ENCODE measurements around the gene SHANK2.
"Not testable (repeated sequence)": the region's sequence is repeated elsewhere in the genome, so short reads cannot be mapped to it uniquely, and the experiment has no call there.

The SHANK2 gene

GRCh38 chr11:71236836-71237475, 15.4 kb downstream of the SHANK2 start:
- Histone ChIP-seq H2AFZ (ENCODE audit: low read length) (no peak overlapping the region), H3K4me1 (ENCODE audit: insufficient read depth, low read length, poor library complexity, severe bottlenecking) (no peaks in the 10 kb centered on the region), H3K79me2 (ENCODE audit: insufficient read depth, low read length) (no peaks in the 10 kb centered on the region), H3K9me3 (ENCODE audit: insufficient read depth, low read depth, low read length) (peaks cover 14% of the 10 kb centered on the region; the same call in 1 of the 2 replicates), H3K9me2 (replicated peaks; ENCODE audit: low read depth, low read length) (no peaks in the 10 kb centered on the region), H3K4me2 (ENCODE audit: low read depth, low read length, poor library complexity, severe bottlenecking) (no peak overlapping the region), H3K36me3 (ENCODE audit: insufficient read depth, low read length) (no peaks in the 10 kb centered on the region), H3K4me3 (ENCODE audit: low read length, poor library complexity, severe bottlenecking) (no peak overlapping the region), H3K27me3 (ENCODE audit: insufficient read depth, low read length, poor library complexity, severe bottlenecking) (no peaks in the 10 kb centered on the region), H4K20me1 (ENCODE audit: insufficient read depth, low read length, poor library complexity, severe bottlenecking) (no peaks in the 10 kb centered on the region), H3K9ac (ENCODE audit: low read depth, low read length, poor library complexity, severe bottlenecking) (no peak overlapping the region), H3F3A (ENCODE audit: low read depth) (no peaks in the 10 kb centered on the region)
- no peak for TF ChIP-seq EZH2phosphoT487 (IDR thresholded peaks at IDR 0.05; ENCODE audit: borderline replicate concordance)
- TF ChIP-seq, protein P1, sequence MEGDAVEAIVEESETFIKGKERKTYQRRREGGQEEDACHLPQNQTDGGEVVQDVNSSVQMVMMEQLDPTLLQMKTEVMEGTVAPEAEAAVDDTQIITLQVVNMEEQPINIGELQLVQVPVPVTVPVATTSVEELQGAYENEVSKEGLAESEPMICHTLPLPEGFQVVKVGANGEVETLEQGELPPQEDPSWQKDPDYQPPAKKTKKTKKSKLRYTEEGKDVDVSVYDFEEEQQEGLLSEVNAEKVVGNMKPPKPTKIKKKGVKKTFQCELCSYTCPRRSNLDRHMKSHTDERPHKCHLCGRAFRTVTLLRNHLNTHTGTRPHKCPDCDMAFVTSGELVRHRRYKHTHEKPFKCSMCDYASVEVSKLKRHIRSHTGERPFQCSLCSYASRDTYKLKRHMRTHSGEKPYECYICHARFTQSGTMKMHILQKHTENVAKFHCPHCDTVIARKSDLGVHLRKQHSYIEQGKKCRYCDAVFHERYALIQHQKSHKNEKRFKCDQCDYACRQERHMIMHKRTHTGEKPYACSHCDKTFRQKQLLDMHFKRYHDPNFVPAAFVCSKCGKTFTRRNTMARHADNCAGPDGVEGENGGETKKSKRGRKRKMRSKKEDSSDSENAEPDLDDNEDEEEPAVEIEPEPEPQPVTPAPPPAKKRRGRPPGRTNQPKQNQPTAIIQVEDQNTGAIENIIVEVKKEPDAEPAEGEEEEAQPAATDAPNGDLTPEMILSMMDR (conservative IDR thresholded peaks at IDR 0.05; ENCODE audit: low read length): no peak

- TF ChIP-seq EZH2phosphoT487 (IDR thresholded peaks at IDR 0.05; ENCODE audit: borderline replicate concordance): no peak
- TF ChIP-seq, protein P1 (conservative IDR thresholded peaks at IDR 0.05; ENCODE audit: low read length): no peak
- Histone ChIP-seq H3K27me3 (ENCODE audit: insufficient read depth, low read length, poor library complexity, severe bottlenecking) (no peaks in the 10 kb centered on the region), H3K79me2 (ENCODE audit: insufficient read depth, low read length) (no peaks in the 10 kb centered on the region), H2AFZ (ENCODE audit: low read length) (no peak overlapping the region), H3K9me3 (ENCODE audit: insufficient read depth, low read depth, low read length) (peaks cover 5% of the 10 kb centered on the region; the same call in 1 of the 2 replicates), H3K36me3 (ENCODE audit: insufficient read depth, low read length) (no peaks in the 10 kb centered on the region), H4K20me1 (ENCODE audit: insufficient read depth, low read length, poor library complexity, severe bottlenecking) (no peaks in the 10 kb centered on the region), H3K9me2 (replicated peaks; ENCODE audit: low read depth, low read length) (no peaks in the 10 kb centered on the region), H3K9ac (ENCODE audit: low read depth, low read length, poor library complexity, severe bottlenecking) (no peak overlapping the region), H3K4me1 (ENCODE audit: insufficient read depth, low read length, poor library complexity, severe bottlenecking) (no peaks in the 10 kb centered on the region), H3K4me3 (ENCODE audit: low read length, poor library complexity, severe bottlenecking) (no peak overlapping the region), H3K4me2 (ENCODE audit: low read depth, low read length, poor library complexity, severe bottlenecking) (no peak overlapping the region), H3F3A (ENCODE audit: low read depth) (no peaks in the 10 kb centered on the region)
These were observed 16.7 kb downstream of the SHANK2 start for GRCh38 chr11:71235719-71236118.

DNA sequence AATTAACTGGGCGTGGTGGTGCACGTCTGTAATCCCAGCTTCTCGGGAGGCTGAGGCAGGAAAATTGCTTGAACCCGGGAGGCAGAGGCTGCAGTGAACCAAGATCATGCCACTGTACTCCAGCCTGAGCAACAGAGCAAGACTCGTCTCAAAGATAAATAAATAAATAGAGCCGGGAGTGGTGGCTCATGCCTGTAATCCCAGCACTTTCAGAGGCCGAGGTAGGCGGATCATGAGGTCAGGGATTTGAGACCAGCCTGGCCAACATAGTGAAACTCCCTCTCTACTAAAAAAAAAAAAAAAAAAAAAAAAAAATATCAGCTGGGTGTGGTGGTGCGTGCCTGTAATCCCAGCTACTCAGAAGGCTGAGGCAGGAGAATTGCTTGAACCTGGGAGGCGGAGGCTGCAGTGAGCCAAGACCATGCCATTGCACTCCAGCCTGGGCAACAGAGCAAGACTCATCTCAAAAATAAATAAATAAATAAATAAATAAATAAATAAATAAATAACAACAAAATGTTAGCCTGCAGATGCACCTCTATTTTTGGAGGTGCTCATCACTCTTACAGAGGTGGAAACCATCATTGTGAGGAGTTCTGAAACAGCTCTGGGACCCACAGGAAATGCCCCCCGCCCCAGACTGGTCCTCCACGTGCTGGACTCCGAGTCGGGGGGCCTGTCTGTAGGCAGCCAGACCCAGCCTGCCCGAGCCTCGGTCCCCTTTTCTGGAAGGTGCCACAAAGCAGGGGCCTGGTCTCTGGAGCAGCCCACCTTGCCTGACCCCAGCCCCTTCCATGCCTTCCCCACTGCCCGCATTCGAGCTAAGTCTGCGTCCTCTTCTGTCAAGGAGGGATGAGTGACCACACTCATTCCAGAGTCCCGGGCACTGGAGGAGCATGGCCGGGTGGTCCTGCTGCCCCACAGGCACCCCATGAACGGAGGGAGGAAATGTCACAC, 18.2 kb downstream of the SHANK2 start:
- not testable (repeated sequence) for H3K27me3 ChIP-seq (ENCODE audit: insufficient read depth, low read length, poor library complexity, severe bottlenecking); H3K79me2 ChIP-seq (ENCODE audit: insufficient read depth, low read length); H3K9me3 ChIP-seq (ENCODE audit: insufficient read depth, low read depth, low read length); H3K9me2 ChIP-seq (replicated peaks; ENCODE audit: low read depth, low read length); H3K36me3 ChIP-seq (ENCODE audit: insufficient read depth, low read length); H3K9ac ChIP-seq (ENCODE audit: low read depth, low read length, poor library complexity, severe bottlenecking); H2AFZ ChIP-seq (ENCODE audit: low read length); H3F3A ChIP-seq (ENCODE audit: low read depth); H3K4me2 ChIP-seq (ENCODE audit: low read depth, low read length, poor library complexity, severe bottlenecking); H3K4me3 ChIP-seq (ENCODE audit: low read length, poor library complexity, severe bottlenecking); H4K20me1 ChIP-seq (ENCODE audit: insufficient read depth, low read length, poor library complexity, severe bottlenecking); H3K4me1 ChIP-seq (ENCODE audit: insufficient read depth, low read length, poor library complexity, severe bottlenecking)
